ENCODE measurements around the gene SCMH1.

DNA sequence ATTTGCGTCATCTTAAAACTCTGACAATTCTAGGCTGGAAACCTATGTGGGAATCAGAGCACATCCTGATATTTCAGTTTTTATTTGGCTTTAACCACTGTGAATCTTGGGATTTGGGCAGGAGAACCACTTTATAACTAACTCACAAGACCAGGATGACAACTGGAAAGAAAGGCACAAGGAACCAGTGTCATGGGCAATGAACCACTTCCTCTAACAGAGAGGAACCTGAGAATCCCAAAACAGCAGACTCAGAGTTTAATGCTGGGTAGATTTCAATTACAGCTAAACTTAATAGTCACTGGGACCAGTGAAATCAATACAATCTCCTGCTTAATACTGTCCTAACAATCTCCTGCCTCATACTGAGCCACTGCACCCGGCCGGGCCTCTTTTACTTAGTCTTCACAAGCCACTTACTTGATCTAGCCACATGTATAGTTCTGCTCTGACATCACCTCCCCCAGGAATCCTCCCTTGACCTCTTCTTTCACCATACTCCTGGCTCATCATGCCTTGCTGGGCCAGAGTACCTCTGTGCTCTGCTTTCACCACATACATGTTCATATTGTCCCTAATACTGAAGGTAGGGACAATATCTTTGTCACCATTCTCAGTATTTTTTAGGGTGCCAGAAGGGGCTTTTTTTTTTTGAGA, 200.4 kb downstream of the SCMH1 start:
- TF ChIP-seq, protein P1, sequence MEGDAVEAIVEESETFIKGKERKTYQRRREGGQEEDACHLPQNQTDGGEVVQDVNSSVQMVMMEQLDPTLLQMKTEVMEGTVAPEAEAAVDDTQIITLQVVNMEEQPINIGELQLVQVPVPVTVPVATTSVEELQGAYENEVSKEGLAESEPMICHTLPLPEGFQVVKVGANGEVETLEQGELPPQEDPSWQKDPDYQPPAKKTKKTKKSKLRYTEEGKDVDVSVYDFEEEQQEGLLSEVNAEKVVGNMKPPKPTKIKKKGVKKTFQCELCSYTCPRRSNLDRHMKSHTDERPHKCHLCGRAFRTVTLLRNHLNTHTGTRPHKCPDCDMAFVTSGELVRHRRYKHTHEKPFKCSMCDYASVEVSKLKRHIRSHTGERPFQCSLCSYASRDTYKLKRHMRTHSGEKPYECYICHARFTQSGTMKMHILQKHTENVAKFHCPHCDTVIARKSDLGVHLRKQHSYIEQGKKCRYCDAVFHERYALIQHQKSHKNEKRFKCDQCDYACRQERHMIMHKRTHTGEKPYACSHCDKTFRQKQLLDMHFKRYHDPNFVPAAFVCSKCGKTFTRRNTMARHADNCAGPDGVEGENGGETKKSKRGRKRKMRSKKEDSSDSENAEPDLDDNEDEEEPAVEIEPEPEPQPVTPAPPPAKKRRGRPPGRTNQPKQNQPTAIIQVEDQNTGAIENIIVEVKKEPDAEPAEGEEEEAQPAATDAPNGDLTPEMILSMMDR (IDR thresholded peaks at IDR 0.05 in 8 of 11, conservative IDR thresholded peaks at IDR 0.05 in 3 of 11): no peak
- TF ChIP-seq POLR2A (IDR thresholded peaks at IDR 0.05) (no peak), POLR2AphosphoS5 (IDR thresholded peaks at IDR 0.05) (no peak)

Measured in spleen (tissue), 7 donors.